Upper lobe of right lung (tissue), 1 donor: Measurements from ENCODE around the gene SHC1. TPM values are rescaled to one million over a fixed set of nuclear protein-coding genes. Genes with fewer than 3 reads are reported as not detected.
"Not testable (repeated sequence)": the region's sequence is repeated elsewhere in the genome, so short reads cannot be mapped to it uniquely, and the experiment has no call there.

Experiments used
- ATAC-seq: fragments of 200-7000 bp; cut with Tn5 transposase; one replicate; pipeline ENCODE4 v1.9.1; 2020; ENCODE audit warnings: mild to moderate bottlenecking, moderate library complexity
- DNase-seq: peaks from one replicate; pipeline ENCODE4 v3.0.0-alpha.2; 2020
- H3K27ac ChIP-seq: fragments of 200-600 bp; one replicate; pipeline ENCODE4 v1.8.0; 2022
- H3K27me3 ChIP-seq: fragments of 200-600 bp; one replicate; pipeline ENCODE4 v1.8.0; 2022; ENCODE audit warnings: mild to moderate bottlenecking
- H3K36me3 ChIP-seq: fragments of 200-600 bp; one replicate; pipeline ENCODE4 v1.8.0; 2022
- H3K4me1 ChIP-seq: fragments of 200-600 bp; one replicate; pipeline ENCODE4 v1.8.0; 2022
- H3K4me3 ChIP-seq: fragments of 200-600 bp; one replicate; pipeline ENCODE4 v1.8.0; 2022; ENCODE audit warnings: mild to moderate bottlenecking
- H3K9me3 ChIP-seq: fragments of 200-600 bp; one replicate; pipeline ENCODE4 v1.8.0; 2022
- CTCF ChIP-seq: fragments of 200-600 bp; IDR thresholded peaks from one replicate; pipeline ENCODE4 v1.8.0; 2022; ENCODE audit warnings: antibody characterized with exemption
- intact Hi-C: fragments of 100-400 bp; cut with DNase I; formaldehyde crosslinking; loops from one replicate; pipeline ENCODE4 v1.11.0; 2022
- total RNA-seq: library from RNA; stranded (reverse); fragmentation: NEBNext Ultra II Directional; extraction: Animal tissue kit (Norgen Biotek cat#: 25700); gene quantifications from one replicate; pipeline ENCODE4 v1.2.1, GENCODE V29; 2021
- donor health status: DM: no; HTN: yes; CAD: no; lungs with severe emphysema.

SHC1 gene
- total RNA-seq, 1 donor from 2014 or later = 120 TPM

GRCh38 chr1:154982341-154982740 is 11.8 kb upstream of the SHC1 start:
- Histone ChIP-seq H3K4me1 (peaks cover 13% of the 10 kb centered on the region), H3K9me3 (no peaks in the 10 kb centered on the region), H3K36me3 (peaks cover 5% of the 10 kb centered on the region), H3K4me3 (peak overlapping the region; percentile 92), H3K27me3 (no peaks in the 10 kb centered on the region), H3K27ac (no peak overlapping the region)
- no peak for DNase-seq
- no peak for TF ChIP-seq CTCF
- no peak for ATAC-seq
- intact Hi-C loops = no loop called here

- Histone ChIP-seq H3K9me3 (no peaks in the 10 kb centered on the region), H3K4me1 (peaks cover 10% of the 10 kb centered on the region), H3K27ac (no peak overlapping the region), H3K27me3 (no peaks in the 10 kb centered on the region), H3K4me3 (no peak overlapping the region), H3K36me3 (peaks cover 5% of the 10 kb centered on the region)
- DNase-seq (no peak), ATAC-seq (no peak)
- intact Hi-C loops = no loop called here
- no peak for TF ChIP-seq CTCF
Observed at GRCh38 chr1:154978360-154978759, 7.8 kb upstream of the SHC1 start.

GRCh38 chr1:154977762-154978161 is 7.2 kb upstream of the SHC1 start:
- ATAC-seq, H3K36me3 ChIP-seq, H3K27ac ChIP-seq, H3K27me3 ChIP-seq, DNase-seq, H3K4me3 ChIP-seq, H3K9me3 ChIP-seq, intact Hi-C loops: not testable (repeated sequence)
- H3K4me1 ChIP-seq = peaks cover 15% of the 10 kb centered on the region

GRCh38 chr1:154975409-154976059 is 5.0 kb upstream of the SHC1 start:
- Histone ChIP-seq H3K36me3 (peaks cover 5% of the 10 kb centered on the region), H3K4me3 (peak overlapping the region; percentile 63), H3K27me3 (no peaks in the 10 kb centered on the region), H3K27ac (peak overlapping the region; percentile 93), H3K9me3 (no peaks in the 10 kb centered on the region), H3K4me1 (peaks cover 30% of the 10 kb centered on the region)
- TF ChIP-seq CTCF = no peak
- DNase-seq (peak; percentile 84), ATAC-seq (peak; percentile 2)
- intact Hi-C loops = no loop called here

- peak overlapping the region; percentile 63 for H3K4me3 ChIP-seq
- peaks cover 35% of the 10 kb centered on the region for H3K4me1 ChIP-seq
- ATAC-seq = peak; percentile 61
Observed at GRCh38 chr1:154974808-154975408, 4.4 kb upstream of the SHC1 start.

More at GRCh38 chr1:154974808-154975408, 4.4 kb upstream of the SHC1 start:
- Histone ChIP-seq H3K27me3 (no peaks in the 10 kb centered on the region), H3K9me3 (no peaks in the 10 kb centered on the region), H3K36me3 (peaks cover 5% of the 10 kb centered on the region), H3K27ac (peak overlapping the region; percentile 93)
- intact Hi-C loops = no loop called here
- peak; percentile 97 for DNase-seq
- no peak for TF ChIP-seq CTCF
